H54 (cell line): ENCODE results near the gene OTOG.

ENCODE experiments used
- DNase-seq: peaks from one replicate; pipeline ENCODE4 v3.0.0; 2011; ENCODE audit warnings: low spot score, mixed read lengths; ENCODE audit not compliant: insufficient read length
- FAIRE-seq: peaks from 3 replicates; lab custom pipeline; 2011; peaks lifted over from hg19 to GRCh38; lab: Jason Lieb, UNC
- POLR2A ChIP-seq: IDR thresholded peaks from 2 replicates; pipeline ENCODE4 v1.6.1; 2011; ENCODE audit warnings: low read depth, mild to moderate bottlenecking, low read length

OTOG gene

GRCh38 chr11:17633987-17634775 lies 87.1 kb downstream of the OTOG start:
- TF ChIP-seq POLR2A, result no peak
- DNase-seq (no peak), FAIRE-seq (no peak)

GRCh38 chr11:17634776-17635550 lies 87.9 kb downstream of the OTOG start:
- DNase-seq (no peak), FAIRE-seq (no peak)
- no peak for TF ChIP-seq POLR2A

DNA sequence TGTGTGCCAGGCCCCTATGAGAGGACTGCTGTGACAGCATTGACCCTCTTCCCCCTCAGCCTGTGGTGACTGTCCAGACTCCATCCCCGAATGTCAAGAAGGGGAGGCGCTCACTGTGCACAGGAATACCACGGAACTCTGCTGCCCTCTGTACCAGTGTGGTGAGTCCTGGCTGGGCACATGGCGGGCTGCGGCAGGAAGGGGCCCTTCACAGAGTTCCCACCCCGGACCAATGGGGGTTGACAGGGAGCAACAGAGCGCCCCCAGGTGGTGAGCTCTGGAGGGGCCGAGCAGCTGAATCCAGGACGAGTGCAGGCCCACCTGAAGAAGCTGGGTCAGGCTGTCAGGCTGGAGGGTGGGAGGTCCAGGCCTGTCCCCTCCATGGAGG lies 88.5 kb downstream of the OTOG start:
- no peak for TF ChIP-seq POLR2A
- DNase-seq (no peak), FAIRE-seq (no peak)

DNA sequence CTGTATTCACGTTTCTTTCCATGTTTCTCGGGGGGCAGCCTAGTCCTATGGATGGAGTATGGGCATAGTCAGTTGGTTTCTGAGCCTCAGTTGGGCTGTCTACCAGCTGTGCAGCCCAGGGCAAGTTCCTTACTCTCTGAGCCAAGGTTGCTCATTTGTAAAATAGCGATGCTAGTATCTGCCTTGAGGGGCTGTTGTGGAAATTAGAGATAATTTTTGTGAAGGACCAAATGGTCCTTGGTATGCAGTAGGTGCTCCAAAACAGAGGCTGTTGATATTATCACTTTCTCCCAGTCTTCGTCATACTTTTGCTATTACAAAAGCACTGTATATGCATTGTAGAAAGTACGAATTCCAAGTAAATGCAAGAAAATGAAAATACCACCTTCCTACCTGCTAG lies 89.7 kb downstream of the OTOG start:
- TF ChIP-seq POLR2A, result no peak
- FAIRE-seq, result no peak
- DNase-seq, result no peak

- no peak for FAIRE-seq
- no peak for DNase-seq
Observed at GRCh38 chr11:17637901-17638300, 90.8 kb downstream of the OTOG start.

GRCh38 chr11:17638311-17638710 lies 91.3 kb downstream of the OTOG start:
- DNase-seq, result no peak
- TF ChIP-seq POLR2A, result no peak
- no peak for FAIRE-seq

More at GRCh38 chr11:17637901-17638300, 90.8 kb downstream of the OTOG start:
- TF ChIP-seq POLR2A, result no peak

GRCh38 chr11:17639091-17639490 lies 92.0 kb downstream of the OTOG start:
- FAIRE-seq (no peak), DNase-seq (no peak)
- TF ChIP-seq POLR2A, result no peak

DNA sequence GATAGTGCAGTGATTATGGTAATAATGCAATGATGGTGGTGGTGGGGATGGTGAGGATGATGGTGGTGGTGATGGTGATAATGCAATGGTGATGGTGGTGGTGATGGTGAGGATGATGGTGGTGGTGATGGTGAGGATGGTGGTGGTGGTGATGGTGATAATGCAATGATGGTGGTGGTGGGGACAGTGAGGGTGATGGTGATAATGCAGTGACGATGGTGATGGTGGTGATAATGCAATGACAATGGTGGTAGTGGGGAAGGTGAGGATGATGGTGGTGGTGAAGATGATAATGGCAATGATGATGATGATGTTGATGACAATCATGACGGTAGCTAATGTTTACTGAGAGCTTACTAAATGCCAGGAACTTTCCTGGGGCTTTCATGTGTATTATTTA lies 92.7 kb downstream of the OTOG start:
- DNase-seq (no peak), FAIRE-seq (no peak)
- TF ChIP-seq POLR2A, result no peak

GRCh38 chr11:17640493-17641164 lies 93.6 kb downstream of the OTOG start:
- FAIRE-seq (no peak), DNase-seq (no peak)
- TF ChIP-seq POLR2A, result no peak

DNA sequence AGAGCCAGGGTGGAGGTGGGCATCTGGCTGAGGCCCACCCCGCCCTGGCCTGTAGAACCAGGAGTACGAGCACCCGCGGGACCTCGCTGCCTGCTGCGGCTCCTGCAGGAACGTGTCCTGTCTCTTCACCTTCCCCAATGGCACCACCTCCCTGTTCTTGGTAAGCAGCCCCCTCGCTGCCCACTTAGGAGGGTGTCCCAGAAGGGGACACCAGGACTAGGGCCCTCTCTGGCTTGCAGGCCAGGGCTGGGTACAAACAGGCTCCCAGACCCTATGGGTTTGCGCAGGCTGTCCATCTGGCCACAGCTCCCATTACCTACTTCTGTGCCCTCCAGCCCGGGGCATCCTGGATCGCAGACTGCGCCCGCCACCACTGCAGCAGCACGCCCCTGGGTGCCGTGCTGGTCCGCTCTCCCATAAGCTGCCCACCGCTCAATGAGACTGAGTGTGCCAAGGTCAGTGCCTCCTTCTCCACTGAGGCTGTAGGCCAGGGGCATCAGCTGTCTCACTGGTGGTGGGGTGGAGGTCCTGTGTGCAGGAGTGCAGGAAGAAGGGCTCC lies 94.8 kb downstream of the OTOG start:
- DNase-seq, result no peak
- no peak for FAIRE-seq
- TF ChIP-seq POLR2A, result no peak

- no peak for FAIRE-seq
- DNase-seq, result no peak
- TF ChIP-seq POLR2A, result no peak
Observed at GRCh38 chr11:17642370-17642769, 95.3 kb downstream of the OTOG start.

GRCh38 chr11:17642980-17643379 lies 95.9 kb downstream of the OTOG start:
- TF ChIP-seq POLR2A, result no peak
- DNase-seq (no peak), FAIRE-seq (no peak)

- no peak for DNase-seq
- TF ChIP-seq POLR2A, result no peak
- no peak for FAIRE-seq
Observed at GRCh38 chr11:17643506-17644405, 96.7 kb downstream of the OTOG start.
